D721Med (cell line): ENCODE data around the gene KRT20.

Experiments
- DNase-seq: peaks from one replicate; pipeline ENCODE4 v3.0.0; 2011; ENCODE audit warnings: low spot score; ENCODE audit not compliant: insufficient read length
- FAIRE-seq: peaks from 2 replicates; lab custom pipeline; 2011; peaks lifted over from hg19 to GRCh38; lab: Jason Lieb, UNC
- CTCF ChIP-seq: IDR thresholded peaks from 2 replicates; pipeline ENCODE4 v1.5.1; 2012; ENCODE audit warnings: mild to moderate bottlenecking, control low read depth; ENCODE audit not compliant: insufficient read depth; ENCODE audit errors: missing control alignments

The KRT20 gene

GRCh38 chr17:40883031-40883430 is 2.0 kb downstream of the KRT20 start:
- FAIRE-seq (no peak), DNase-seq (no peak)
- no peak for TF ChIP-seq CTCF

- DNase-seq = no peak
- TF ChIP-seq CTCF = no peak
- FAIRE-seq = no peak
These were observed 6.0 kb downstream of the KRT20 start for GRCh38 chr17:40879026-40879425.

- DNase-seq (no peak), FAIRE-seq (no peak)
- TF ChIP-seq CTCF = no peak
These were observed 7.0 kb downstream of the KRT20 start for GRCh38 chr17:40878044-40878443.

GRCh38 chr17:40873801-40874200 is 11.2 kb downstream of the KRT20 start:
- no peak for DNase-seq
- no peak for FAIRE-seq
- TF ChIP-seq CTCF = no peak

- DNase-seq (no peak), FAIRE-seq (no peak)
- no peak for TF ChIP-seq CTCF
These were observed 11.8 kb downstream of the KRT20 start for GRCh38 chr17:40873255-40873654.

- no peak for DNase-seq
- no peak for TF ChIP-seq CTCF
- no peak for FAIRE-seq
These were observed 12.6 kb downstream of the KRT20 start for GRCh38 chr17:40872416-40872815.

GRCh38 chr17:40871316-40871715 is 13.7 kb downstream of the KRT20 start:
- DNase-seq (no peak), FAIRE-seq (no peak)
- TF ChIP-seq CTCF = no peak
